ENCODE results near the gene GRK4. TPM values are rescaled to one million over a fixed set of nuclear protein-coding genes. Genes with fewer than 3 reads are reported as not detected.
A peak's percentile ranks its signal among the peaks of the same experiment; 100 is the strongest.

GRK4 gene
- total RNA-seq: 5.5 and 7.8 TPM in 2 replicates

DNA sequence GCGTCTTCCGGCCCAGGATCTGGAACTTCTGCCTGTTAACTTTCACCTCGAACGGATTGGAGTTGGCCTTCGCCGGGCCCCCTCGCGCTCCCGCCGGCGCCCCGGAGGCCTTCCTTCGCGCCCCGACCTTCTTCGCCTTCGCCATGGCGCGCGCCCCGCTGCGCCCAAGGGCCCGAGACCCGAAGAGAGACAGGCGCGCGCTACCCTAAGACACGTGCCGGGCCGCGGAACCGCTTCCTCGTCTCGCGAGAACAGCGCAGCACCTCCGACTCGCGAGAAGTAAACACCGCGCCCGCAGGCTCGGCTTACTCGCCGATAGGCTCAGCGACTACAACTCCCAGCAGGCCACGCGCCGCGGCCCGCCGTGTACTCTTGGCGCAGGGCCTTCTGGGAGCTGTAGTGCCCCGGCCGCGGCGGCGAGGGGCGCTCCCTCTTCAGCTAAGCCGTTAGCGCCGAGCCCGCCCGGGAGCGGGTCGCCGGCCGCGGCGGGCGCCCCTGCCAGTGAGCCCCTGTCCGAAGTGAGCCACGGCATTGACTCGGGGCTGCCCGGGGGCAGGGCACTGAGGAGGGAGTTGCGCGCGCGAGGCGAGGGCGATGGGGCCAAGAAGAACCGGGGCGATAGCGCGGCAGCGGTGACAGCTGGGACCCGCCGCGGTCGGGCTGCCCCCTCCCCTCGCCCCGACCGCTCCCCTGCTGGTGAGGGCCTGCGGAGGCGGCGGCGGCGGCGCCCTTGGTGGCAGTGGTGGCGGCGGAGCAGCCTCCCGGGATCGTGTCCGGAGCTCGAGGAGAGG lies at the start of gene GRK4, which contains the start of gene NOP14:
TSS of gene GRK4 (plus strand) at position 397 of the 791 bp plus-strand sequence. CDS start 500 bp downstream, outside the sequence.
TSS of gene NOP14 (minus strand) at position 232 of the 791 bp plus-strand sequence. CDS start at position 145, 87 bp downstream.

DNA sequence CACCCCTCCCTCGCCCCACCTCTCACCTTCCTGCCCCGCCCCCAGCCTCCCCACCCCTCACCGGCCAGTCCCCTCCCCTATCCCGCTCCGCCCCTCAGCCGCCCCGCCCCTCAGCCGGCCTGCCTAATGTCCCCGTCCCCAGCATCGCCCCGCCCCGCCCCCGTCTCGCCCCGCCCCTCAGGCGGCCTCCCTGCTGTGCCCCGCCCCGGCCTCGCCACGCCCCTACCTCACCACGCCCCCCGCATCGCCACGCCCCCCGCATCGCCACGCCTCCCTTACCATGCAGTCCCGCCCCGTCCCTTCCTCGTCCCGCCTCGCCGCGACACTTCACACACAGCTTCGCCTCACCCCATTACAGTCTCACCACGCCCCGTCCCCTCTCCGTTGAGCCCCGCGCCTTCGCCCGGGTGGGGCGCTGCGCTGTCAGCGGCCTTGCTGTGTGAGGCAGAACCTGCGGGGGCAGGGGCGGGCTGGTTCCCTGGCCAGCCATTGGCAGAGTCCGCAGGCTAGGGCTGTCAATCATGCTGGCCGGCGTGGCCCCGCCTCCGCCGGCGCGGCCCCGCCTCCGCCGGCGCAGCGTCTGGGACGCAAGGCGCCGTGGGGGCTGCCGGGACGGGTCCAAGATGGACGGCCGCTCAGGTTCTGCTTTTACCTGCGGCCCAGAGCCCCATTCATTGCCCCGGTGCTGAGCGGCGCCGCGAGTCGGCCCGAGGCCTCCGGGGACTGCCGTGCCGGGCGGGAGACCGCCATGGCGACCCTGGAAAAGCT lies 110.9 kb downstream of the GRK4 start, which contains the start of the genes HTT and HTT-AS:
TSS of gene HTT (plus strand) at position 604 of the 768 bp plus-strand sequence. CDS start at position 749, 145 bp downstream.
TSS of gene HTT-AS (minus strand) at position 461 of the 768 bp plus-strand sequence.

Small RNAs within 50 kb of the gene (small RNA-seq; reads per million reads assigned to genes)
- gene RF02134: not detected
- not detected for gene RF02135
- gene RNU6-204P: 0.43 reads per million, percentile 21 among the genes with 10 or more reads in this experiment

Other genes starting within 250 kb of the GRK4 start
- 42.0 and 45.9 TPM in 2 replicates for gene TNIP2, start 207.2 kb upstream of the GRK4 start, total RNA-seq
- gene SH3BP2, start 170.5 kb upstream of the GRK4 start, total RNA-seq: 17.3 and 26.6 TPM in 2 replicates
- gene ADD1, start 119.7 kb upstream of the GRK4 start, total RNA-seq: 165 and 194 TPM in 2 replicates
- 14.1 and 18.2 TPM in 2 replicates for gene NOP14, start 165 bp upstream of the GRK4 start, total RNA-seq
- gene HTT-AS, start 111.0 kb downstream of the GRK4 start, total RNA-seq: not detected in 2 replicates
- gene HTT, start 111.1 kb downstream of the GRK4 start, total RNA-seq: 58.1 and 60.4 TPM in 2 replicates

All from placental epithelial cell (primary cell).